OCI-LY1 (cell line): ENCODE results near the gene ST14.

ENCODE experiments used
- CTCF ChIP-seq: fragments of 200-600 bp; sonication (generic), shearing (Covaris generic); IDR thresholded peaks from 2 replicates; pipeline ENCODE4 v1.5.1; 2017; ENCODE audit warnings: mild to moderate bottlenecking, antibody characterized with exemption, low read length, moderate library complexity, mixed read lengths
- EZH2 ChIP-seq: fragments of 200-600 bp; sonication (generic), shearing (Covaris generic); IDR thresholded peaks from 2 replicates; pipeline ENCODE4 v1.8.0; 2017; ENCODE audit warnings: borderline replicate concordance, mixed run types, mild to moderate bottlenecking, antibody characterized with exemption, low read length, moderate library complexity, mixed read lengths

- TF ChIP-seq CTCF (no peak), EZH2 (no peak)
Measured at GRCh38 chr11:130115218-130115617, 44.4 kb upstream of the ST14 start.
